LNCAP (cell line): ENCODE measurements around the gene ALPP.

Experiments used
- TF ChIP-seq, protein P1 (sequence below): fragments of 450-650 bp; IDR thresholded peaks from 2 replicates; pipeline ENCODE4 v1.5.1; 2017; ENCODE audit warnings: mild to moderate bottlenecking

ALPP gene

GRCh38 chr2:232336241-232336736 lies 42.3 kb upstream of the ALPP start:
- TF ChIP-seq, protein P1, sequence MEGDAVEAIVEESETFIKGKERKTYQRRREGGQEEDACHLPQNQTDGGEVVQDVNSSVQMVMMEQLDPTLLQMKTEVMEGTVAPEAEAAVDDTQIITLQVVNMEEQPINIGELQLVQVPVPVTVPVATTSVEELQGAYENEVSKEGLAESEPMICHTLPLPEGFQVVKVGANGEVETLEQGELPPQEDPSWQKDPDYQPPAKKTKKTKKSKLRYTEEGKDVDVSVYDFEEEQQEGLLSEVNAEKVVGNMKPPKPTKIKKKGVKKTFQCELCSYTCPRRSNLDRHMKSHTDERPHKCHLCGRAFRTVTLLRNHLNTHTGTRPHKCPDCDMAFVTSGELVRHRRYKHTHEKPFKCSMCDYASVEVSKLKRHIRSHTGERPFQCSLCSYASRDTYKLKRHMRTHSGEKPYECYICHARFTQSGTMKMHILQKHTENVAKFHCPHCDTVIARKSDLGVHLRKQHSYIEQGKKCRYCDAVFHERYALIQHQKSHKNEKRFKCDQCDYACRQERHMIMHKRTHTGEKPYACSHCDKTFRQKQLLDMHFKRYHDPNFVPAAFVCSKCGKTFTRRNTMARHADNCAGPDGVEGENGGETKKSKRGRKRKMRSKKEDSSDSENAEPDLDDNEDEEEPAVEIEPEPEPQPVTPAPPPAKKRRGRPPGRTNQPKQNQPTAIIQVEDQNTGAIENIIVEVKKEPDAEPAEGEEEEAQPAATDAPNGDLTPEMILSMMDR, result no peak

DNA sequence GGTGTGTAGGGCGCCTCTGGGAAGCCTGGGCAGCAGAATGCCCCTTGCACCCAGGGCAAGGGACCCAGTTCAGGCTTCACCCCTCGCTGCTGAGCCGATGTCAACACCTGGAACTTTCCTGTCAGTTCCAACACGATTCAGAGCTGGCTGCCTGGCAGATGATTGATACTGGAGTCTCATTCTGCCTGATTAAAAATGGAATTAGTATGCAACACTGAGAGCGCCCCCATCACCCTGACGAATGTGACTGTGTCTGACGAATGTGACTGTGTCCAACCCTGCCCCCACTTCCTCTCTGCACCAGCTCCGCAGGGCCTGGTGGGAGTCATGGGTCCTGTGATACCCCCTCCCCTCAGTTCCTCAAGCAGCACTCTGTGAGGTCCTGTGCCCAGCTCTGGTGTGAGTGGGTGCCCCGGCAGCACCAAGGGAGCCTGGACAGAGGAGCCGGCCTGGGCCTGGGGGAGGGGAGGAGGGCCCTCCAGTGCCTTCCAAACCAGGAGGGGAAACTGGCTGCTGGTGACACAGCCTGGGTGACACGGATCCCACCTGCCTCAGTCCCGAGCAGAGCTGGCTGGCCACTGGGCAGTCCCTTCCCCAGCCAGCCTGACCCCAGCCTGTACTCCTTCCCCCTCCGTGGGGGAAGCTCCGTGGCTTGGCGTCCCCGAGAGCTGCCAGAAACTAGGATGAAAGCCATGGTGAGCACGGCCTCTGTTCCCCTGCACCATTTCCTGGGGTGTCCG lies 41.4 kb upstream of the ALPP start:
- TF ChIP-seq, protein P1, result no peak

DNA sequence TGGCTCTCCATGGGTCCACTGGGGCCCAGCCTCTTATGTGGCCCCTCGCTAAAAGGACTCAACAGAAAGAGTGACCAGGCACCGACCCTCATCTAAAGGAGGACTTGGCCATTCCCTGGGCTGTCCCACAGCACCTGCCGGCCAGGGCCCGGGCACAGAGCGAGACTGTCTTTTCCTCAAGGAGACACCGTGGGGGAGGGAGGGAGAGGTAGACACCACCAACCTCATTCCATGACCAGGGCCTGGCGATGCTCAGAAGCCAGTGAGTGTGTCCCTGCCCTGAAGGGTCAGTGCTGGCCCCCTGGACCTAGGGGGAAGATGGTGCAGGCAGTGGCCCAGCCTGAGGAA lies 39.8 kb upstream of the ALPP start:
- TF ChIP-seq, protein P1, result no peak

GRCh38 chr2:232339121-232340081 lies 39.1 kb upstream of the ALPP start:
- TF ChIP-seq, protein P1, result no peak

DNA sequence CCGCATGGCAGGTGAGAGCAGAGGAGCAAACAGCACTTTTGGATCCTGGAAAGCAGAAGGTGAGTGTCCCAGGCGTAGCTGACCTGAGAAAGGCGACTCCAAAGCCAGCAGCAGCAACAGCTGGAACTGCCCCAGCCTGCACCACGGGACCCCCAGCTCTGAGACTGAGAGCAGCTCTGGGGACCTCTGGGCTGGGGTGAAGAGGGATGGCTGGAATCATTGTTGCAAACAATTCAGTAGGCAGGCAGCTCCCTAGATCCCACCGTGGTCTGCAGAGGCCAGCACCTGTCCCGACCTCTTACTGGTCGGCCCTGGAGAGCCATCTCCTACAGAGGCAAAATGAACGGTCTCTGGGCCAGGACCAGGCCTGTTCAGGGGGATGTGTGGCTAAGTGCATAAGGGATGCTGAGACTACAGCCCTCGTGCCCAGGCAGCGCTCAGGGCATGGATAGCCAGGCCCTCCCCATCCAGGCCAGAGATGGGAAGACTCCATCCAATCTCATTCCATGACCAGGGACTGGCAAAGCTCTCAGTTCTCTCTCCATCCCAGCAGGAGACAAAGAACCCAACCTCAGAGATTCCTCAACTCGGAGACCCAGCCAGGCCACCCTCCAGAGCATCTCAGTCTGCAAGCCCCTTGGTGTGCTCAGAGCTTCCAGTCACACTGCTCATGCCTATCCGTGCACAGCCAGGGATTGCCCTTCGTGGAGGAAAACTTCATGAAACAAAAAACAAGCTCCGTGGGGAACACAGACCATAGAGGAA lies 38.2 kb upstream of the ALPP start:
- TF ChIP-seq, protein P1, result no peak

DNA sequence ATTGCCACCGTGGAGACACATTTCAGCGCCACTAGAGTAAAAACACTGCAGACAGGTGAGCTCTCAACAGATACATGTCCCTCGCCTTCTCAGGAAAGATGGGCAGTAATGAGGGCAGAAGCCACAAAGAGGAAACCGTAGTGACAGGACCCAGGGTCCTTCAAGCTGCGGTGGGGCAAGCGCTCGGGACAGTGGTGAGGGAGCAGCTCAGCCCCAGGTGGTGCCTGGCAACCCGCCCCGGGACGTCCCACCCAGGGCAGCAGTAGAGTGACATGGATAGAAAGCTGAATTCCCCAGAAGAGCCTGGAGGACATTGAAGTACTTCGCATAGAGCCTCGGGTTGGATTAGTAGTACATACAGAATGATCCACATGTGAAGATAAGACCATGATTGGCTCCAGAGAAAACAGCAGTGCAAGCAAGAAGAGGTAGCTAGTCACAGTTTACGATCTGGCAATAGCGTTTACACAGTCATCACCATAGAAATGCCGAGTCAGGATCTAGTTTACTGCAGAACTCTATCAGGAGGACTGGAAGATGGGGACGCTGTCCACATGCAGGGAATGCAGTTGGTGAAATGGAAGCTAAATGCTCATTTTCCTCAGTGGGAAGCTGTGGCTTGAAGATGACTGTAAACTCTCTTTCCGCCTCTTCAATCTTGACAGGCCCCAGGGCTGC lies 37.4 kb upstream of the ALPP start:
- TF ChIP-seq, protein P1, result no peak

DNA sequence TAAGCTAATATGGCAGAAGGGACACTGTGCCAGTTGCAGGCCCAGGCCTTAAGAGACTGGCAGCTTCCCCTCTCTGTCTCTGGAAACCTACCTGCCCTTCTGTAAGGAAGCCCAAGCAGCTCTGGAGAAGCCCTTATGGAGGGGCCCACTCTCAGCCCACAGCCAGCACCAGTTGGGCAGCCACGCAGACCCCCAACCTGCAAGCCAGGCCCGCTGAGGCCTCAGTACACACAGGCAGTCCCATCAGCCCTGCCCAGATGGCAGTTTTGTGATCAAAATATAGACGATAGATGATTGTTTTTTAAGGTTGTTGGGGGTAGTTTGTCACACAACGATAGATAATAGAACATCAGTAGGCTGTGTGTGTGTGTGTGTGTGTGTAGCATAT lies 36.8 kb upstream of the ALPP start:
- TF ChIP-seq, protein P1, result no peak
